ENCODE measurements around the gene ZNF414. TPM values are rescaled to one million over a fixed set of nuclear protein-coding genes. Genes with fewer than 3 reads are reported as not detected.

The ZNF414 gene
- total and polyA plus RNA-seq, 2 of the 4 experiments (the other 2 are of a cell fraction) = 3.2 to 14.2 TPM

GRCh38 chr19:8468761-8469373 is 45.1 kb downstream of the ZNF414 start (continued):
- TF ChIP-seq BHLHE40 (IDR thresholded peaks at IDR 0.05; ENCODE audit: low read depth, low read length) = no peak

DNA sequence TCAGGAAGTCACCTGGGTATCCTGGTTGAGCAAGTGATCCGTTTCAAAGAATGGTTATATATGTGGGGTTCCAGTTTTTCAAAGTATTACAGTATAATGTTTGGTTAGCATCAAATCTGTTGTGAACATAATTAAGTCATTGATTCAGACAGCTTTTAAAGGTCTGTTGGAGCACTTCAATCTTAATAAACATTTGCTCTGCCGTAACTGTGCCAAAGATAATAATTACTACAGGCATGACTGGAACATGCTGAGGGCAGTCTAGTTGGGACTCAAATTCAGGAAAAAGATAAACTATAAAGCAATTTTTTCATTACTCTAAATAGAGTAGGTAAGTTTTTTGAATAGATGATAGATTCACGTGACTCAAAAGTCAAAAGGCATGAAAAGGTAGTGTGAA is 45.8 kb downstream of the ZNF414 start:
- no peak overlapping the region for H2BK15ac ChIP-seq (ENCODE audit: low read depth, low read length)
- peaks cover 76% of the 10 kb centered on the region for H4K20me1 ChIP-seq (ENCODE audit: insufficient read depth, low read length)
- in situ Hi-C loops (cut with MboI; ENCODE audit: low sequenced_read_pairs) = no loop called here
- H2BK120ac ChIP-seq (ENCODE audit: low read depth, low read length) = no peak overlapping the region
- H3K27ac ChIP-seq (ENCODE audit: insufficient read depth, low read length) = no peak overlapping the region; the same call in 1 of the 2 replicates
- no peak overlapping the region for H4K91ac ChIP-seq (ENCODE audit: insufficient read depth, low read depth, low read length)
- H3K36me3 ChIP-seq (ENCODE audit: control insufficient read depth, insufficient read depth, low read length) = peaks cover 69% of the 10 kb centered on the region
- peak overlapping the region; percentile 56; the same call in 1 of the 2 replicates for H3K23ac ChIP-seq (ENCODE audit: low read depth, low read length)
- H2AK9ac ChIP-seq (replicated peaks; ENCODE audit: low read depth, low read length, poor library complexity) = no peak overlapping the region
- no peak overlapping the region for H3K9ac ChIP-seq (ENCODE audit: low read depth, low read length)
- H3K27me3 ChIP-seq (ENCODE audit: control insufficient read depth, insufficient read depth, low read length) = no peaks in the 10 kb centered on the region
- peaks cover 57 to 87% of the 10 kb centered on the region in 2 experiments for H3K79me1 ChIP-seq (ENCODE audit: low read depth in 1 of 2, low read length in 2 of 2)
- H4K8ac ChIP-seq (ENCODE audit: low read depth in 2 of 2, low read length in 2 of 2) = no peak overlapping the region; a peak in 1 of 4 replicates
- H3K4ac ChIP-seq (ENCODE audit: low read depth, low read length) = peak overlapping the region; percentile 54; the same call in 1 of the 2 replicates
- no peak overlapping the region for H2AFZ ChIP-seq (replicated peaks; ENCODE audit: low read length, poor library complexity)
- H4K5ac ChIP-seq (ENCODE audit: low read depth, low read length) = no peak overlapping the region
- peak overlapping the region; percentile 24 for H2BK5ac ChIP-seq (ENCODE audit: low read depth, low read length, poor library complexity, severe bottlenecking)
- H2BK20ac ChIP-seq (ENCODE audit: low read depth, low read length) = no peak overlapping the region
- H3K4me3 ChIP-seq (ENCODE audit: insufficient read depth, low read depth, low read length) = no peak overlapping the region
- H2AK5ac ChIP-seq (ENCODE audit: low read depth, low read length) = peak overlapping the region; percentile 45; the same call in 1 of the 2 replicates
- no peak for DNase-seq
- no peaks in the 10 kb centered on the region for H3K9me3 ChIP-seq (ENCODE audit: control insufficient read depth, insufficient read depth, low read length)
- WGBS, 2 experiments (ENCODE audit: extremely low coverage in 2 of 2, insufficient read length in 1 of 2) = no CpG with 5 or more reads among the region's 3 CpGs
- ChIA-PET CTCF (no interaction called here), POLR2A (ENCODE audit: unreplicated experiment) (no interaction called here)
- TF ChIP-seq RAD21 (IDR thresholded peaks at IDR 0.05; ENCODE audit: low read length) = no peak
- H3K4me1 ChIP-seq (ENCODE audit: control insufficient read depth, insufficient read depth, low read length) = peaks cover 22% of the 10 kb centered on the region
- no peak overlapping the region for H3K18ac ChIP-seq (ENCODE audit: low read depth, low read length)
- no peak overlapping the region; the same call in 1 of the 2 replicates for H3K14ac ChIP-seq (replicated peaks; ENCODE audit: low read depth, low read length)
- no peak overlapping the region for H3K56ac ChIP-seq (ENCODE audit: extremely low read depth, insufficient read depth, low read length)
- BruUV-seq (replicated peaks) = no TSS peak
- no peak for ATAC-seq (ENCODE audit: low read depth)
- H3K4me2 ChIP-seq (ENCODE audit: low read depth, low read length) = 0 out of 2 replicates have a peak overlapping the region, but pooled peaks have one; percentile 3
- intact Hi-C loops (cut with micrococcal nuclease) = loop anchor here (2.0 kb wide), 1 partner anchor 113 kb away; no protein-coding TSS in a partner anchor
- peaks cover 43% of the 10 kb centered on the region for H3K9me1 ChIP-seq (ENCODE audit: insufficient read depth, low read length)
- dilution Hi-C loops (cut with HindIII; ENCODE audit: low sequenced_read_pairs, unreplicated experiment) = no loop called here

Data from IMR-90 (cell line).